GM12892 (cell line): ENCODE measurements around the gene EOLA1.
A peak's percentile ranks its signal among the peaks of the same experiment; 100 is the strongest.
"Not testable (repeated sequence)": the region's sequence is repeated elsewhere in the genome, so short reads cannot be mapped to it uniquely, and the experiment has no call there.

Experiments used
- DNase-seq: peaks from one replicate; pipeline ENCODE4 v3.0.0; 2011; ENCODE audit not compliant: insufficient read length
- FAIRE-seq: peaks from 2 replicates; lab custom pipeline; 2011; peaks lifted over from hg19 to GRCh38; lab: Jason Lieb, UNC
- POLR2A ChIP-seq: IDR thresholded peaks from 2 replicates; pipeline ENCODE4 v1.6.1; 2011; ENCODE audit warnings: low read depth, low read length, control low read depth
- POLR2AphosphoS5 ChIP-seq: IDR thresholded peaks from 2 replicates; pipeline ENCODE4 v1.6.1; 2011; ENCODE audit warnings: low read depth, low read length, control low read depth
- TAF1 ChIP-seq: IDR thresholded peaks from 2 replicates; pipeline ENCODE4 v1.6.1; 2011; ENCODE audit warnings: low read depth, mild to moderate bottlenecking, control low read depth, low read length, borderline replicate concordance

EOLA1 gene

GRCh38 chrX:149567621-149568417 lies 27.0 kb downstream of the EOLA1 start:
- TF ChIP-seq POLR2AphosphoS5 = no peak
- TF ChIP-seq POLR2A = no peak
- TF ChIP-seq TAF1 = no peak
- no peak for DNase-seq
- FAIRE-seq = no peak

GRCh38 chrX:149568701-149569296 lies 28.0 kb downstream of the EOLA1 start:
- FAIRE-seq (no peak), DNase-seq (no peak)
- TF ChIP-seq TAF1 = no peak
- no peak for TF ChIP-seq POLR2A
- no peak for TF ChIP-seq POLR2AphosphoS5

GRCh38 chrX:149569770-149570169 lies 29.0 kb downstream of the EOLA1 start:
- DNase-seq (no peak), FAIRE-seq (peak; percentile 70)
- TF ChIP-seq TAF1 (no peak), POLR2AphosphoS5 (no peak), POLR2A (no peak)

- FAIRE-seq = no peak
- DNase-seq = no peak
- TF ChIP-seq POLR2A = no peak
- TF ChIP-seq POLR2AphosphoS5 = no peak
- no peak for TF ChIP-seq TAF1
These were observed 29.9 kb downstream of the EOLA1 start for GRCh38 chrX:149570668-149571067.

GRCh38 chrX:149571770-149572169 lies 31.0 kb downstream of the EOLA1 start:
- no peak for TF ChIP-seq POLR2A
- TF ChIP-seq TAF1 = no peak
- TF ChIP-seq POLR2AphosphoS5 = no peak
- no peak for FAIRE-seq
- DNase-seq = no peak

GRCh38 chrX:149572743-149573142 lies 31.9 kb downstream of the EOLA1 start:
- FAIRE-seq (no peak), DNase-seq (no peak)
- TF ChIP-seq TAF1 (no peak), POLR2A (no peak), POLR2AphosphoS5 (no peak)

- not testable (repeated sequence) for FAIRE-seq, DNase-seq
These were observed 32.6 kb downstream of the EOLA1 start for GRCh38 chrX:149573456-149573855.

GRCh38 chrX:149585631-149586030 lies 44.8 kb downstream of the EOLA1 start:
- not testable (repeated sequence) for DNase-seq, FAIRE-seq

GRCh38 chrX:149587359-149587758 lies 46.5 kb downstream of the EOLA1 start, which contains the start of gene MAGEA9B:
TSS of gene MAGEA9B (minus strand) at chrX:149587459. CDS start at chrX:149583179, 4,280 bp downstream.
- not testable (repeated sequence) for DNase-seq, FAIRE-seq

GRCh38 chrX:149590993-149591392 lies 50.2 kb downstream of the EOLA1 start:
- FAIRE-seq, DNase-seq: not testable (repeated sequence)

GRCh38 chrX:149595214-149595613 lies 54.4 kb downstream of the EOLA1 start, which contains the start of gene HSFX2:
TSS of gene HSFX2 (minus strand) at chrX:149595314. CDS start at chrX:149594700, 614 bp downstream.
- not testable (repeated sequence) for FAIRE-seq, DNase-seq

- FAIRE-seq, DNase-seq: not testable (repeated sequence)
These were observed 55.1 kb downstream of the EOLA1 start for GRCh38 chrX:149595943-149596342.
